GM18498 (cell line): ENCODE measurements around the gene CDKN2B-AS1.

ENCODE experiments used
- ATAC-seq: cut with Tn5 transposase; IDR thresholded peaks from one replicate; pipeline ENCODE4 v1.9.1; 2021; ENCODE audit warnings: mild to moderate bottlenecking, moderate library complexity; ENCODE audit not compliant: unreplicated experiment

Gene CDKN2B-AS1

GRCh38 chr9:22078081-22078480, 83.5 kb downstream of the CDKN2B-AS1 start:
- ATAC-seq: no peak

DNA sequence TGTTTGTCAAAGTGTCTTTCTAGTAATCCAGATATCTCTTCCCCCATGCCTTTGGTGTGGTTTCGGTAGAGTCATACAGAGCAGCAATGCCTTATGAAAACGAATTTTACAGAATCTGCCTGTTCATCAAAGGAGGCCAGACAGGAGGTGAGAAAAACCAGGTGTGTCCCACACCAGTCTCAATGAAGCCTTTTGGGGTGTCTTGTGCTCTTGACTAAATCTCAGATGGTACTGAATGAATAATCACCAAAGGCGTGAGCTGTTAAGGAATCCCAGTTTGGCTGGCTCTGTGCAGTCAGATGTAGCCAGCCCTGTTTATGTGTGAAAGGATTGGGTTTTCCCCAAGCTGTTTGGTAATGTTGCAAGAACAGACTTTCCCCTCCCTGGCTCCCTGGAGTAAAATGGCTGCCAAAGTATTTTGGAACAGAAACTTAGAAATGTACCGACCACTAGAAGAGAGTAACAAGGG, 85.3 kb downstream of the CDKN2B-AS1 start:
- ATAC-seq: peak; percentile 87

DNA sequence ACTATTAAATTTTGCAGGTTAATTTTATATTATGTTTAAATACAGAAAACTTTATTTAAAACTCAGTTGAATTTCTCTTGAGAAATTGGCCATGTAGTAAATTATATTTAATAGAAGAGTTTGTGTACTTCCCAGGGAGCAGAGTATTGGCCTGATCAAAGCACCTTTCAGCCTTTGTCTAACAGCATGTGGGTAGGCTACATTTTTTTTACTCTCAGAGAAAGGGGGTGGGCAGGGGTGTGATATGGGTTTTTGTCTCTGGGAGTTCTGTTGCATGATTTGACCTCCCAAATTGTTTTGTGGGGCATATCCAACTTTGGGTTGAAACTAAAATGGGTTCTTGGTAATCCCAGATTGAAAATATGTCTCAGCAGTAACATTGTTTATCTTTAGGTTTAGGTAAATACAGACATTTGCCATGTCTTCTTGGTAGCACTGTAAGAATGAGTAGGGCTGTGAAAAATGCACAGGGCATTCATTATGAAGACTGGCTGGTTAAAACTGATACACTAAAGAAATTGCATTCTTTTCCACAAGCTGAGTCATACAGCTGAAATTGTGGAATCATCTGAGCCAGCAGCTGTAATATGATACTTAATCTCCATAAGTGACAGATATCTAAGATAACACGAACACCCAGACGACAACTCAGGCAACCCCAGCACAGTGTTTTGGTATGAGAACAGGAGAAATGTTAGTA, 89.9 kb downstream of the CDKN2B-AS1 start:
- no peak for ATAC-seq

- ATAC-seq: no peak
These were observed 93.6 kb downstream of the CDKN2B-AS1 start for GRCh38 chr9:22088053-22088716.

DNA sequence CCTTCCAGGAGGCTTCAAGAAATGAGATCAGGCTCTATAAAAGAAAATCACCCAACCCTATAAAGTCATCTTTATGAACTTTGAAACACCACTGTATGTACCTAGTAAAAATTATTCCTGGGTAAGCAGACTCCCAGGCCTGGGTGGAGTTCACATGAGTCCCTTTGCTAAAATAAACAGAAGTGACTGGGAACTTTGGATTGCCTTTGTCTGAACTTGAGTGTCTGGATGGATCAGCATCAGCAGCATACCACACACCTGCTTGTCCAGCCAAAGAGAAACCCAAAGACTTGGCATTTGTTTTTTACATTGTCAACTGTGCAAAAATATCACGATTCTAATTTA, 94.1 kb downstream of the CDKN2B-AS1 start:
- ATAC-seq: no peak

DNA sequence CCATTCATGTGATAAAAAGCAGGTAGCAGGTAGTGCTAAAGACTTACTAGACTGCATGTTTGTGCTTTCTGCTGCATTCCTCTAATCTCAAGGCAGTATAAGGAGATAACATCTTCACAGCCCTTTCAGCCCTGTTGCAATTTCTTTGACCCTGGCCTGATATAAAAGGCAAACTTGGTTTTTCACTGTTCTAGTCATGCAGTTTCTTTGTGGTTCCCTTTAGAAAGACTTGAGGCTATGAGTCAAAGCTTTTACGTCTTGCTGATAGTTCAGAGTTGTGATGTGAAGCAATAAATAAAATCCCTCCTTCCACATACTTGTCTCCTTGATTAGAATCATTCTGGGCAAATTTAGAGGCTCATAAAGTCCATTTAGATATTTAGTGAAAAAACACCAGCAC, 103.1 kb downstream of the CDKN2B-AS1 start:
- no peak for ATAC-seq

DNA sequence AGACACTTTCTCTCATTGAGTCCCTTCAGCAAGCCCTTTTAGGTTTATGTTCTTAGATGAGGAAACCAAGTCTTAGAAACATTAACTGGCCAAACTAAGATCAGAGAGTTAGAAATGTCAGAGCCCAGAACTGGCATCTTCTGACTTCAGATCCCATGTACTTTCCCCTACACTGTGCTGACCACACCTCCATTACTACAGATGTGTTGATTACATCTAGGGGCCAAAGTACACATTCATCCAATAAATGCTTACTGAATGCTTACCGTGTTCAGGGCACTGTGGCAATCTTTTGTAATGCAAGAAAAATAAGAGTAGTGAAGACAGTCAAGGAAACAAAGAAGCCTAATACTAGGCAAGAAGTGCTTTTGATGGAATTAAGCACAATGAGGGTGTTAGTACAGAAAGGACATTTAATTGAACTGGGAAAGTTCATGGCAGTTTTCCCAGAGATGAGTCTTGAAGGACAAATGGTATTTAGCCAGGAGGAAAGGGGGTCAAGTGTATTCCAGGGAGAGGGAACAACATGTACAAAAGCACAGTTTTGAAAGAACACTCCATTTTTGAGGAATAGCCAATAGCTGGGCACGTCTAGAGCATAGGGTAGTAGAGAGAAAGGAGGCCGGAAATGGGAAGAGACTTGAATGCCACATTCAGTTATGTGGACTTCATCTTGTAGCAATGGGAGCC, 104.2 kb downstream of the CDKN2B-AS1 start:
- ATAC-seq: no peak

GRCh38 chr9:22100626-22101025, 106.0 kb downstream of the CDKN2B-AS1 start:
- ATAC-seq: no peak

- no peak for ATAC-seq
These were observed 107.8 kb downstream of the CDKN2B-AS1 start for GRCh38 chr9:22102146-22103053.

DNA sequence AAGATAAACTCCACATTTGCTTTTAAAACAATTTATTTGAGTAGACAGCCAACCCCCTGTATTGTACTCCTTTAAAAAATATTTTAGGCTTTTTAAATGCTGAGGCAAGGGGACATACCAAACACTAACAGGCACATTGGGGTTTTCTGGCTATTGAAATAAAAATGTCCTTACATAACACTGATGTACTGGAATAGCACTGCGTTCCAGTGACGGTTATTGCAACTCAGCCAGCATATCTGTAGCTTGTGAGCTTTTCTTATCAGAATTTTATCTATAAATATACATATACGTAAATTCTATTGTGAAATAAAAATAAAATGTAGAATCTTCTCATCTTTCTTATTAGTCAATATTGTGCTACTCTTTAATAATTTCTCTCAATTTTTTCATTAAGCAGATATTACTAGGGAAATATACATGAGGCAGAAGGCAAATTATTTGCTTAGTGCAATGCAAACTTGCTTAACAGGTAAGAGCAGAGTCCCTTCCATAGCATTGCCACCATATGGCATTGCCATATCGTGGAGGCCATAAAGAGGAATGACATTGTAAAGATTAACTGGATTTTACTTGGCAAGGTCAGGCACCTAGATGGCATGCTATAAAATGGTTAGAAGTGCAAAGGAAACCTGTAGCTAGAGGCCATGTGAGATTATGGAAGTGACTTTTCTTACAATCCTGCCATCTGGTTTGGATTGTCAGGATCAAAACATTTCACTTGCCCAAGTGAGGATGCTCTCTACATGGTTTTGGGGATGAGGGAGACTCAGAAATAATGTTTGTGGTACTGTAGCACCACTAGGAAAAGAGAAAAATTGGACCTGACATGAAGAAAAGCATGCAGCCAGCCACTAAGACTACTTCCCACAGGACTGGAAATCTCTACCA, 109.3 kb downstream of the CDKN2B-AS1 start:
- no peak for ATAC-seq

GRCh38 chr9:22105005-22105722, 110.6 kb downstream of the CDKN2B-AS1 start:
- peak; percentile 98 for ATAC-seq

- no peak for ATAC-seq
These were observed 112.8 kb downstream of the CDKN2B-AS1 start for GRCh38 chr9:22107202-22108045.

DNA sequence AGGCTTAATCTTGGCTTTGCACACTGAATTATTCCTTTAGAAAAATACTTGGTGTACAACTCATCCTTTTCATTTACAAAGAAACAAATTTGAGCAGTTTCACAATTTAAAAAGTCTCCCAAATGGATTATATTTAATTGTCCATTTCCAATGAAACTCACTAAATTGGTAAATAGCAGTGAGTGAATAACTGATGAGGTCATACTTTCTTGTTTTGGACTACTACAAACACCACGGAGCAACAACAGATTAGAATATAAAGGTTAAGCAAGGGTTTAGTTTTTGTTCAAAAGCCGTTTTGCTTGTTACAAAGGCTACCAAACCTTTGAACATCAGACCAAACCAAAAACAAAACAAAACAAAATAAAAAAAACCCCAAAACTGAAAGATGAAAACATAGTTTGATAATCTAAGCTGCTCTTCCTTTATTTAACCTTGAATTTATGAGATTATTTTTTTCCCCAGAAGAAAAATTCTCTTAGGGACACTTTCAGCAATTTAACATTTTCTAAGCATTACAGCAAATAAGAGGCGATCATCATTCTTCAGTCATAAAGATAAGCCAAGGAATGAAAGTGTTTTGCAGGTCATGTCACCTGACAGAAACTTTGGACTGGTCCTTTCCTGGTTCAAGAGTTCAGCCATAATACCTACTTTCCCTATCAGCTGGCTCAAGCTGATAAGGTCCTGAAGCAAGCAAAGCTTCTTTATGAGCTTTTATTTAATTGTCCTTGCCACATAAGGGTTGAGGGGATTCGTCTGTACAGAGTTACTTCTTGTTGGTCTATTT, 114.2 kb downstream of the CDKN2B-AS1 start:
- ATAC-seq: no peak

GRCh38 chr9:22111176-22111953, 116.8 kb downstream of the CDKN2B-AS1 start:
- ATAC-seq: no peak

- no peak for ATAC-seq
These were observed 117.3 kb downstream of the CDKN2B-AS1 start for GRCh38 chr9:22111954-22112247.

DNA sequence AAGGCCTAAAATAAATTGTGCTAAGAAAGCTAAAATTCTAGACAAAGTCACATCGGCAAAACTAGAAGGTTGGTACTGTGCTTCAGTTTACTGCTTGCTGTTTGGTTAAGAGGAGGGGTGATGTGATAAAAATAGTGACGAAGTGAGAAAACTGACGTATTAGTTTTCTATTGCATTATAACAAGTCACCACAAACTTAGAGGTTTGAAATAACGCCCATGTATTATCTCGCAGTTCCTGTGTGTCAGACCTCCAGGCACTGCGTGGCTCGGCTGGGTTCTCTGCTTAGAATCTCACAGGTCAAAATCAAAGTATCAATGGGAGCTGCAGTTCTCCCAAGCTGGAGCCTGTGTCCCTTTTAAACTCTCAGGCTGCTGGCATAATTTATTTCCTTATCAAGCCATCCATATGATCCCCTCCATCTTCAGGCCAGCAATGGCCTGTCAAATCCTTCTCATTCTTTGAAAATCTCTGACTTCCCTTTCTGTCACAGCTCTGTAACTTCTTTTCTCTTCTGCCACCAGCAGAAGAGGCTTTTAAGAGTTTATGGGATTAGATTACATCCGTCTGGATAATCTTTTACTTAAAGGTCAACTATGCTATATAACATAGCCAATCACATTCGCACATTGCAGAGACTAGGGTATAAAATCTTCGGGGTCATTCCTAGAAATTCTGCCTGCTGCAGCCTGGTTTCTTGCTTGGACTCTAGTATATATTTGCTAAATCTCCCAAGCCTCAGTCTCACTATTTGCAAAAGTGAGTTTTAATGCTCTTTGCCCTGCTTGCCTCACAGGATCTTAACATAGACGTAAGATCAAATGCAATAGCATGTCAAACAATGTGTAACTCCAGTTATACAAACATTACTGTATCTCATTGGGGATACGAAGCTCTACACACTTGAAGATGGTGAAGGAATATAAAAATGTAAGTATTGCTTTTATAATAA, 118.6 kb downstream of the CDKN2B-AS1 start:
- no peak for ATAC-seq
